Neural cell (in vitro differentiated cells): ENCODE measurements around the gene RHCG. TPM values are rescaled to one million over a fixed set of nuclear protein-coding genes. Genes with fewer than 3 reads are reported as not detected.

Source experiments
- H2AFZ ChIP-seq: fragments of 200-600, 300-800 bp; sonication (generic), shearing (Covaris generic); 2 replicates; pipeline ENCODE4 v1.6.0; 2014; ENCODE audit warnings: low read depth, mild to moderate bottlenecking, antibody characterized with exemption, low read length, moderate library complexity
- H3F3A ChIP-seq: fragments of 200-600 bp; shearing (Covaris generic); 2 replicates; pipeline ENCODE4 v1.6.1; 2016; ENCODE audit warnings: mild to moderate bottlenecking, moderate library complexity, mixed read lengths, antibody characterized with exemption, low read length; ENCODE audit not compliant: insufficient read depth, poor library complexity, severe bottlenecking
- H3K27ac ChIP-seq: fragments of 200-600, 300-800 bp; sonication (generic), shearing (Covaris generic); 2 replicates; pipeline ENCODE4 v1.5.1; 2014; ENCODE audit warnings: mild to moderate bottlenecking, low read length, moderate library complexity
- H3K27me3 ChIP-seq: fragments of 300-800, 200-600 bp; sonication (generic), shearing (Covaris generic); 2 replicates; pipeline ENCODE4 v1.6.0; 2014; ENCODE audit warnings: mild to moderate bottlenecking, low read depth, low read length, moderate library complexity; ENCODE audit not compliant: insufficient read depth
- H3K36me3 ChIP-seq: fragments of 300-800, 200-600 bp; sonication (generic), shearing (Covaris generic); 2 replicates; pipeline ENCODE4 v1.5.1; 2014; ENCODE audit warnings: mild to moderate bottlenecking, antibody characterized with exemption, low read length, moderate library complexity; ENCODE audit not compliant: insufficient read depth
- H3K4me2 ChIP-seq: fragments of 300-800, 200-600 bp; sonication (generic), shearing (Covaris generic); 2 replicates; pipeline ENCODE4 v1.6.0; 2014; ENCODE audit warnings: mild to moderate bottlenecking, low read length
- H3K4me3 ChIP-seq: fragments of 300-800, 200-600 bp; sonication (generic), shearing (Covaris generic); 2 replicates; pipeline ENCODE4 v1.5.1; 2014; ENCODE audit warnings: mild to moderate bottlenecking, low read length, moderate library complexity
- H3K79me2 ChIP-seq: fragments of 200-600 bp; shearing (Covaris generic); replicated peaks from 2 replicates; pipeline ENCODE4 v1.6.0; 2014; ENCODE audit warnings: mild to moderate bottlenecking, low read length, moderate library complexity; ENCODE audit not compliant: insufficient read depth
- H3K9ac ChIP-seq: fragments of 300-800, 200-600 bp; sonication (generic), shearing (Covaris generic); 2 replicates; pipeline ENCODE4 v1.6.1; 2016; ENCODE audit warnings: mild to moderate bottlenecking, low read length, mixed read lengths
- H3K9me2 ChIP-seq: fragments of 200-600 bp; shearing (Covaris generic); 2 replicates; pipeline ENCODE4 v1.6.1; 2016; ENCODE audit warnings: mild to moderate bottlenecking, low read length, mixed read lengths; ENCODE audit not compliant: insufficient read depth
- H3K9me3 ChIP-seq: fragments of 200-600, 300-800 bp; sonication (generic), shearing (Covaris generic); 2 replicates; pipeline ENCODE4 v1.6.1; 2016; ENCODE audit warnings: mild to moderate bottlenecking, mixed run types, low read length, moderate library complexity, mixed read lengths
- H4K20me1 ChIP-seq: fragments of 200-600 bp; shearing (Covaris generic); 2 replicates; pipeline ENCODE4 v1.6.1; 2016; ENCODE audit warnings: mild to moderate bottlenecking, mixed run types; ENCODE audit not compliant: insufficient read depth
- CTCF ChIP-seq: fragments of 450-650 bp; IDR thresholded peaks from 2 replicates; pipeline ENCODE4 v1.5.1; 2014; ENCODE audit warnings: antibody characterized with exemption, mild to moderate bottlenecking, moderate library complexity; ENCODE audit not compliant: poor library complexity, severe bottlenecking
- EP300 ChIP-seq: fragments of 450-650 bp; conservative IDR thresholded peaks from 2 replicates; pipeline ENCODE4 v1.6.1; 2014; ENCODE audit warnings: antibody characterized with exemption, mild to moderate bottlenecking, moderate library complexity; ENCODE audit not compliant: poor library complexity, severe bottlenecking
- EZH2 ChIP-seq: fragments of 200-600, 300-800 bp; shearing (Covaris generic), sonication (generic); IDR thresholded peaks from 2 replicates; pipeline ENCODE4 v1.6.1; 2014; ENCODE audit warnings: antibody characterized with exemption, low read length, borderline replicate concordance, mild to moderate bottlenecking; ENCODE audit not compliant: insufficient read depth, poor library complexity, severe bottlenecking
- MXI1 ChIP-seq: fragments of 450-650 bp; conservative IDR thresholded peaks from 2 replicates; pipeline ENCODE4 v1.6.1; 2014; ENCODE audit warnings: antibody characterized with exemption, mild to moderate bottlenecking; ENCODE audit not compliant: poor library complexity, severe bottlenecking
- POLR2AphosphoS5 ChIP-seq: IDR thresholded peaks from 2 replicates; pipeline ENCODE4 v1.6.1; 2012
- RAD21 ChIP-seq: fragments of 450-650 bp; conservative IDR thresholded peaks from 2 replicates; pipeline ENCODE4 v1.6.1; 2014; ENCODE audit warnings: antibody characterized with exemption, mild to moderate bottlenecking, moderate library complexity
- REST ChIP-seq: IDR thresholded peaks from 2 replicates; pipeline ENCODE4 v1.6.1; 2012; ENCODE audit warnings: borderline replicate concordance
- SMC3 ChIP-seq: fragments of 450-650 bp; conservative IDR thresholded peaks from 2 replicates; pipeline ENCODE4 v1.6.1; 2014; ENCODE audit warnings: antibody characterized with exemption, mild to moderate bottlenecking, moderate library complexity; ENCODE audit not compliant: poor library complexity
- TAF1 ChIP-seq: IDR thresholded peaks from 2 replicates; pipeline ENCODE4 v1.6.1; 2012; ENCODE audit warnings: low read depth
- polyA plus RNA-seq: library from polyadenylated mRNA; depleted of rRNA; stranded (reverse); fragments of >200 nt; gene quantifications from 2 replicates; pipeline ENCODE4 v1.2.3, GENCODE V29; 2014

The RHCG gene
- polyA plus RNA-seq, 1 donor from 2014 or later, result 0.32 TPM

- no peak overlapping the region for H3K4me3 ChIP-seq
These were observed 66.4 kb downstream of the RHCG start for GRCh38 chr15:89429986-89430385.

GRCh38 chr15:89429023-89429422 is 67.4 kb downstream of the RHCG start:
- no peaks in the 10 kb centered on the region for H3K9me2 ChIP-seq
- H3K36me3 ChIP-seq, result no peaks in the 10 kb centered on the region
- no peaks in the 10 kb centered on the region for H4K20me1 ChIP-seq
- no peak overlapping the region for H2AFZ ChIP-seq
- H3K27ac ChIP-seq, result no peak overlapping the region
- no peaks in the 10 kb centered on the region for H3K79me2 ChIP-seq
- no peak overlapping the region for H3K9ac ChIP-seq
- H3K4me2 ChIP-seq, result no peak overlapping the region
- no peaks in the 10 kb centered on the region for H3K27me3 ChIP-seq
- H3K4me3 ChIP-seq, result no peak overlapping the region
- H3F3A ChIP-seq, result no peaks in the 10 kb centered on the region
- no peaks in the 10 kb centered on the region for H3K9me3 ChIP-seq
- no peak for TF ChIP-seq RAD21
- no peak for TF ChIP-seq SMC3
- TF ChIP-seq EZH2, result no peak
- no peak for TF ChIP-seq POLR2AphosphoS5
- TF ChIP-seq MXI1, result no peak
- TF ChIP-seq CTCF, result no peak
- TF ChIP-seq TAF1, result no peak

More at GRCh38 chr15:89429986-89430385, 66.4 kb downstream of the RHCG start:
- H3K27ac ChIP-seq, result no peak overlapping the region
- H3K36me3 ChIP-seq, result no peaks in the 10 kb centered on the region
- H3K79me2 ChIP-seq, result no peaks in the 10 kb centered on the region
- no peak for TF ChIP-seq EP300
- no peak for TF ChIP-seq CTCF
- no peak for TF ChIP-seq REST
- TF ChIP-seq MXI1, result no peak
- no peak for TF ChIP-seq RAD21
- no peak for TF ChIP-seq TAF1
- no peak for TF ChIP-seq POLR2AphosphoS5
- no peak for TF ChIP-seq SMC3
- no peak for TF ChIP-seq EZH2
- no peak overlapping the region for H2AFZ ChIP-seq
- H3K9ac ChIP-seq, result no peak overlapping the region
- no peaks in the 10 kb centered on the region for H3K9me3 ChIP-seq
- H3K9me2 ChIP-seq, result no peaks in the 10 kb centered on the region
- H3K27me3 ChIP-seq, result no peaks in the 10 kb centered on the region
- no peak overlapping the region for H3K4me2 ChIP-seq
- no peaks in the 10 kb centered on the region for H3F3A ChIP-seq
- H4K20me1 ChIP-seq, result no peaks in the 10 kb centered on the region
